ENCODE results near the gene MAPK8IP1. TPM values are rescaled to one million over a fixed set of nuclear protein-coding genes. Genes with fewer than 3 reads are reported as not detected.

Gene MAPK8IP1
- total RNA-seq, 2 donors from 2014 or later: 9.5 to 10.4 TPM

GRCh38 chr11:45932217-45932616 lies 46.8 kb downstream of the MAPK8IP1 start:
- no peak for ATAC-seq (ENCODE audit: insufficient number of reproducible peaks, low FRiP score, low read depth)
- H3K36me3 ChIP-seq: peaks cover 45% of the 10 kb centered on the region
- no peaks in the 10 kb centered on the region for H3K9me3 ChIP-seq
- H3K4me3 ChIP-seq: no peak overlapping the region
- no peak for TF ChIP-seq CTCF (IDR thresholded peaks at IDR 0.05)
- H3K27me3 ChIP-seq (replicated peaks; ENCODE audit: insufficient read depth): no peaks in the 10 kb centered on the region
- H3K27ac ChIP-seq: no peak overlapping the region
- no peaks in the 10 kb centered on the region for H3K4me1 ChIP-seq (ENCODE audit: control insufficient read depth in 1 of 2, low read depth in 2 of 2)
- DNase-seq (ENCODE audit: low spot score): no peak

- ATAC-seq (ENCODE audit: insufficient number of reproducible peaks, low FRiP score, low read depth) (no peak), DNase-seq (ENCODE audit: low spot score) (no peak)
- H3K4me3 ChIP-seq: no peak overlapping the region
- H3K27ac ChIP-seq: no peak overlapping the region
- H3K4me1 ChIP-seq (ENCODE audit: control insufficient read depth in 1 of 2, low read depth in 2 of 2): no peaks in the 10 kb centered on the region
- TF ChIP-seq CTCF (IDR thresholded peaks at IDR 0.05): no peak
- H3K36me3 ChIP-seq: peaks cover 50% of the 10 kb centered on the region
- H3K27me3 ChIP-seq (replicated peaks; ENCODE audit: insufficient read depth): no peaks in the 10 kb centered on the region
- H3K9me3 ChIP-seq: no peaks in the 10 kb centered on the region
Measured at GRCh38 chr11:45933131-45933831, 47.8 kb downstream of the MAPK8IP1 start.

- Histone ChIP-seq H3K27ac (no peak overlapping the region), H3K9me3 (no peaks in the 10 kb centered on the region), H3K27me3 (replicated peaks; ENCODE audit: insufficient read depth) (no peaks in the 10 kb centered on the region), H3K36me3 (peaks cover 52% of the 10 kb centered on the region), H3K4me3 (no peak overlapping the region), H3K4me1 (ENCODE audit: control insufficient read depth in 1 of 2, low read depth in 2 of 2) (no peaks in the 10 kb centered on the region)
- DNase-seq (ENCODE audit: low spot score) (no peak), ATAC-seq (ENCODE audit: insufficient number of reproducible peaks, low FRiP score, low read depth) (no peak)
- no peak for TF ChIP-seq CTCF (IDR thresholded peaks at IDR 0.05)
Measured at GRCh38 chr11:45933846-45934579, 48.6 kb downstream of the MAPK8IP1 start.

- no peak for ATAC-seq (ENCODE audit: insufficient number of reproducible peaks, low FRiP score, low read depth)
Measured at GRCh38 chr11:45934580-45935318, 49.3 kb downstream of the MAPK8IP1 start.

More at GRCh38 chr11:45934580-45935318, 49.3 kb downstream of the MAPK8IP1 start:
- no peak overlapping the region for H3K27ac ChIP-seq
- no peak for DNase-seq (ENCODE audit: low spot score)
- H3K4me1 ChIP-seq (ENCODE audit: control insufficient read depth in 1 of 2, low read depth in 2 of 2): no peaks in the 10 kb centered on the region
- H3K4me3 ChIP-seq: no peak overlapping the region
- no peaks in the 10 kb centered on the region for H3K9me3 ChIP-seq
- H3K27me3 ChIP-seq (replicated peaks; ENCODE audit: insufficient read depth): no peaks in the 10 kb centered on the region
- no peak for TF ChIP-seq CTCF (IDR thresholded peaks at IDR 0.05)
- H3K36me3 ChIP-seq: peaks cover 52% of the 10 kb centered on the region
